ENCODE results near the gene LIME1.

LIME1 gene

DNA sequence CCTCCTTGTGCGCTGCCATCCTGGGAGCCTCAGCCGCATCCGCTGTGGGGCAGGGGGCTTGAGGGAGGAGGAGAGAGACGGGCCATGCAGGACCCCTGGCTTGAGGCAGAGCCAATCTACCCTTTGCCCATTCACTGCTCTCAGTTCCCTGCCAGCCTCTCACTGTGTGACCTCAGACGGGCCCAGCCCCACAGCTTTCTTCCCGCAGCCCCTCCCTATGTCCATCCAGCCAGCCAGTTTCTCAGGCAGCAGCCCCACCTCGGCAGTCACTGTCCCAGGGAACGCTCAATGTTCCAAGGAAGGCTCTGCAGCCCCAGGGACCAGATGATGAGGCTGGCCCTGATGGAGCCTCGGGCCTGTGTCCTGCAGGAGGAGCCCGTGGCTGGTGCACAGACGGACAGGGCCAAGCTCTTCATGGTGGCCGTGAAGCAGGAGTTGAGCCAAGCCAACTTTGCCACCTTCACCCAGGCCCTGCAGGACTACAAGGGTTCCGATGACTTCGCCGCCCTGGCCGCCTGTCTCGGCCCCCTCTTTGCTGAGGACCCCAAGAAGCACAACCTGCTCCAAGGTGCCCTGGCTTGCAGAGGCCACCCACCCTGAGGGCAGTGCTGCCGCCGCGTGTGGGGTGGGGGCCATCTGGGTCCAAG is 43.9 kb upstream of the LIME1 start:
- Histone ChIP-seq H3K27me3 (ENCODE audit: insufficient read depth, low read length) (no peaks in the 10 kb centered on the region), H3K4me1 (ENCODE audit: control insufficient read depth, insufficient read depth, low read length, unreplicated experiment) (peaks cover 12% of the 10 kb centered on the region), H3K4me3 (ENCODE audit: low read depth, low read length) (no peak overlapping the region), H2AFZ (ENCODE audit: low read length, unreplicated experiment) (no peak overlapping the region), H3K36me3 (ENCODE audit: insufficient read depth, low read length) (peaks cover 8% of the 10 kb centered on the region; the same call in 1 of the 2 replicates), H3K79me2 (ENCODE audit: control insufficient read depth, insufficient read depth, low read length, unreplicated experiment) (no peaks in the 10 kb centered on the region), H3K27ac (ENCODE audit: low read depth, low read length) (no peak overlapping the region)

DNA sequence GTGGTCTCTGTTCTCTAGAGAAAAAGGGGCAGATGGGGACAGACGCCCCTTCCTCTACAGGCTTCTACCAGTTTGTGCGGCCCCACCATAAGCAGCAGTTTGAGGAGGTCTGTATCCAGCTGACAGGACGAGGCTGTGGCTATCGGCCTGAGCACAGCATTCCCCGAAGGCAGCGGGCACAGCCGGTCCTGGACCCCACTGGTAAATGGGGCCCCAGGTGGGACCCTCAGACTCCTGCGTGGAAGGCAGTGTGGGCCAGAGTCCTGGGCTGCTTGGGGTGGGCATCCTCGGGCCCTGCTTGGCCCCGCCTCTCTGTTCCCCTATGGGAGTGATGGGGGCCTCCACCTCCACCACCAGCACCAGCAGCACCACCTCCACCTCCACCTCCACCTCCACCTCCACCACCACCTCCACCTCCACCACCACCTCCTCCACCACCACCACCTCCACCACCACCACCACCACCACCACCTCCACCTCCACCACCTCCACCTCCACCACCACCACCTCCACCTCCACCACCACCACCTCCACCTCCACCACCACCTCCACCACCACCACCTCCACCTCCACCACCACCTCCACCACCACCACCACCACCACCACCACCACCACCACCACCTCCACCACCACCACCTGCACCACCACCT is 43.3 kb upstream of the LIME1 start:
- Histone ChIP-seq H3K4me1 (ENCODE audit: control insufficient read depth, insufficient read depth, low read length, unreplicated experiment) (peaks cover 12% of the 10 kb centered on the region), H3K79me2 (ENCODE audit: control insufficient read depth, insufficient read depth, low read length, unreplicated experiment) (no peaks in the 10 kb centered on the region), H3K4me3 (ENCODE audit: low read depth, low read length) (no peak overlapping the region), H3K27ac (ENCODE audit: low read depth, low read length) (no peak overlapping the region), H3K27me3 (ENCODE audit: insufficient read depth, low read length) (no peaks in the 10 kb centered on the region), H2AFZ (ENCODE audit: low read length, unreplicated experiment) (no peak overlapping the region), H3K36me3 (ENCODE audit: insufficient read depth, low read length) (peaks cover 8% of the 10 kb centered on the region; the same call in 1 of the 2 replicates)

DNA sequence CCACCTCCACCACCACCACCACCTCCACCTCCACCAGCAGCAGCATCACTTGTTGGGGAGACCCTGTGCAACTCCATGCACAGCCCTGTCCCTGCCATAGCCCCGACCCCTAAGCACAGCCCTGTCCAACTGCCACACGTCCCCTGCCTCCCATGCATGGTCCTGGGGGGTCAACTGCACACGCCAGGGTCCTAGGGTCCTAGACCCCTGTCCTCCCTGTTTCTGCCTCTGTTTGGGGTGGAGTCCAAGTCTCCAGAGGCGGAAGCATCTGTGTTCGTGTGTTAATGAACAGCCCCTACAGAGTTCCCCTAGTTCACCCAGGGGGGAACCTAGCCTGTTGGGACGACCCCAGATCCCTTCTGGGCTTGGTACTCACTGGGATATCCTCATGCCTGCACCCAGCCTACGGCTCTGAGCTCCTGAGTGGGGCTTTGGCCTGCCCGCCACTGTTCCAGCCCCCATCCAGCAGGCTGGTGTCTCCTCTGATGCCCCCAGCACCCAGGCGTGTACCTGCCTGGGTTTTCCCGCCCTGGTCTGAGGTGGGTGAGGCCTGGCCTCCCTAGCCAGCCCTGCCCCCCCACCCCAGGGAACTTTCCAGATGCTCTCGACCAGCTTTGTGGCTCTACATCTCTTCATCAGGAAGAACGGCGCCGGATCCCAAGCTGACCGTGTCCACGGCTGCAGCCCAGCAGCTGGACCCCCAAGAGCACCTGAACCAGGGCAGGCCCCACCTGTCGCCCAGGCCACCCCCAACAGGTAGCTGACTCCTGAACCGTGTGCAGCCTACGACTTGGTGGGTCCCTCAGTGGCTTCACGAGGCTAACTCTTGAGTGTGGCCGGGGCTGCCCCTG is 42.5 kb upstream of the LIME1 start:
- peaks cover 18% of the 10 kb centered on the region for H3K4me1 ChIP-seq (ENCODE audit: control insufficient read depth, insufficient read depth, low read length, unreplicated experiment)
- H2AFZ ChIP-seq (ENCODE audit: low read length, unreplicated experiment) = no peak overlapping the region
- peaks cover 8% of the 10 kb centered on the region; the same call in 1 of the 2 replicates for H3K36me3 ChIP-seq (ENCODE audit: insufficient read depth, low read length)
- H3K27me3 ChIP-seq (ENCODE audit: insufficient read depth, low read length) = no peaks in the 10 kb centered on the region
- no peaks in the 10 kb centered on the region for H3K79me2 ChIP-seq (ENCODE audit: control insufficient read depth, insufficient read depth, low read length, unreplicated experiment)
- no peak overlapping the region for H3K27ac ChIP-seq (ENCODE audit: low read depth, low read length)
- no peak overlapping the region for H3K4me3 ChIP-seq (ENCODE audit: low read depth, low read length)

DNA sequence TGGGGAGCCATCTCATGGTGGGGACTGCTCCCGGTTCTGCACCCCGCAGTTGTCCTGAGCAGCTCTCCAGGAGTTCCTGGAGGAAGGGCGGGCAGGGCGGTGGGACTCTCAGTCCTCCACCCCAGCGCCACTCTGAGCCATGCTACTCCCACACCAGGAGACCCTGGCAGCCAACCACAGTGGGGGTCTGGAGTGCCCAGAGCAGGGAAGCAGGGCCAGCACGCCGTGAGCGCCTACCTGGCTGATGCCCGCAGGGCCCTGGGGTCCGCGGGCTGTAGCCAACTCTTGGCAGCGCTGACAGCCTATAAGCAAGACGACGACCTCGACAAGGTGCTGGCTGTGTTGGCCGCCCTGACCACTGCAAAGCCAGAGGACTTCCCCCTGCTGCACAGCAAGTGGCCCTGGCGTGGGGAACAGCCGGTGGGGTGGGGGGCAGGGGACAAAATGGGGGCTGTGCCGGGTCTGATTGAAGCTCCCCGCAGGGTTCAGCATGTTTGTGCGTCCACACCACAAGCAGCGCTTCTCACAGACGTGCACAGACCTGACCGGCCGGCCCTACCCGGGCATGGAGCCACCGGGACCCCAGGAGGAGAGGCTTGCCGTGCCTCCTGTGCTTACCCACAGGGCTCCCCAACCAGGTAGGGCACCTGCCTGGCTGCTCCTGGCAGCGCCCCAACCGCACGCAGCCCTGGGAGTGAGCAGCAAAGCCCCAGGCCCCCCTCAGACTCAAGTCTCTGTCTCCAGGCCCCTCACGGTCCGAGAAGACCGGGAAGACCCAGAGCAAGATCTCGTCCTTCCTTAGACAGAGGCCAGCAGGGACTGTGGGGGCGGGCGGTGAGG is 41.7 kb upstream of the LIME1 start:
- H3K36me3 ChIP-seq (ENCODE audit: insufficient read depth, low read length) = peaks cover 8% of the 10 kb centered on the region; the same call in 1 of the 2 replicates
- H3K4me1 ChIP-seq (ENCODE audit: control insufficient read depth, insufficient read depth, low read length, unreplicated experiment) = peaks cover 26% of the 10 kb centered on the region
- no peak overlapping the region for H3K4me3 ChIP-seq (ENCODE audit: low read depth, low read length)
- no peak overlapping the region for H3K27ac ChIP-seq (ENCODE audit: low read depth, low read length)
- no peaks in the 10 kb centered on the region for H3K79me2 ChIP-seq (ENCODE audit: control insufficient read depth, insufficient read depth, low read length, unreplicated experiment)
- no peaks in the 10 kb centered on the region for H3K27me3 ChIP-seq (ENCODE audit: insufficient read depth, low read length)
- no peak overlapping the region for H2AFZ ChIP-seq (ENCODE audit: low read length, unreplicated experiment)

DNA sequence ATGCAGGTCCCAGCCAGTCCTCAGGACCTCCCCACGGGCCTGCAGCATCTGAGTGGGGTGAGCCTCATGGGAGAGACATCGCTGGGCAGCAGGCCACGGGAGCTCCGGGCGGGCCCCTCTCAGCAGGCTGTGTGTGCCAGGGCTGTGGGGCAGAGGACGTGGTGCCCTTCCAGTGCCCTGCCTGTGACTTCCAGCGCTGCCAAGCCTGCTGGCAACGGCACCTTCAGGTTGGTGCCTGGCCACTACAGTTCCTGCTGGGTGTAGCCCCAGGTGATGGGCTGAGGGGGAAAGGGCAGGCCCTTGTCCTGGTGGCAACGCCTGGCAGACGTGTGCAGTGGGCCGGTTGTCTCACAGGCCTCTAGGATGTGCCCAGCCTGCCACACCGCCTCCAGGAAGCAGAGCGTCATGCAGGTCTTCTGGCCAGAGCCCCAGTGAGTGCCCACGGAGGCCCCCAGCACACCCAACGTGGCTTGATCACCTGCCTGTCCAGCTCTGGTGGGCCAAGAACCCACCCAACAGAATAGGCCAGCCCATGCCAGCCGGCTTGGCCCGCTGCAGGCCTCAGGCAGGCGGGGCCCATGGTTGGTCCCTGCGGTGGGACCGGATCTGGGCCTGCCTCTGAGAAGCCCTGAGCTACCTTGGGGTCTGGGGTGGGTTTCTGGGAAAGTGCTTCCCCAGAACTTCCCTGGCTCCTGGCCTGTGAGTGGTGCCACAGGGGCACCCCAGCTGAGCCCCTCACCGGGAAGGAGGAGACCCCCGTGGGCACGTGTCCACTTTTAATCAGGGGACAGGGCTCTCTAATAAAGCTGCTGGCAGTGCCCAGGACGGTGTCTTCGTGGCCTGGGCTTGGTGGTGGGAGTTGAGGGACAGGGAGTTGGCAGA is 40.8 kb upstream of the LIME1 start:
- Histone ChIP-seq H3K27me3 (ENCODE audit: insufficient read depth, low read length) (no peaks in the 10 kb centered on the region), H3K4me1 (ENCODE audit: control insufficient read depth, insufficient read depth, low read length, unreplicated experiment) (peaks cover 33% of the 10 kb centered on the region), H2AFZ (ENCODE audit: low read length, unreplicated experiment) (no peak overlapping the region), H3K4me3 (ENCODE audit: low read depth, low read length) (no peak overlapping the region), H3K27ac (ENCODE audit: low read depth, low read length) (no peak overlapping the region), H3K79me2 (ENCODE audit: control insufficient read depth, insufficient read depth, low read length, unreplicated experiment) (no peaks in the 10 kb centered on the region), H3K36me3 (ENCODE audit: insufficient read depth, low read length) (peaks cover 8% of the 10 kb centered on the region; the same call in 1 of the 2 replicates)

DNA sequence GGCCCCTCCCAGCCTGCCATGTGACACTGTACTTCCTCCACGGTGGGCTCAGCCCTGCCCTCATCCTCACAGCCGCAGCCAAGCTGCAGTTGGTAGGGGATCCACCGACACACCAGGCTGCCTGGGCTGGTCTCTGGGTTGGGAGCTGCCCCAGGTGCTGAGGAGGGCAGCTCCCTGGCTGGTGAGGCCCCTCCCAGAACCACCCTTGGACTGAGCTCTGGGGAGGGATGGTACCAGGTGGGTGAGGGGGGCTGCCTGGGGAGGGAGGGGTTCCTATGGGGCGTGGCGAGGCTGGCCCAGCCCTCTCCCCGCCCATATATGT is 40.2 kb upstream of the LIME1 start:
- peaks cover 8% of the 10 kb centered on the region; the same call in 1 of the 2 replicates for H3K36me3 ChIP-seq (ENCODE audit: insufficient read depth, low read length)
- H3K4me1 ChIP-seq (ENCODE audit: control insufficient read depth, insufficient read depth, low read length, unreplicated experiment) = peaks cover 36% of the 10 kb centered on the region
- no peak overlapping the region for H3K27ac ChIP-seq (ENCODE audit: low read depth, low read length)
- no peaks in the 10 kb centered on the region for H3K79me2 ChIP-seq (ENCODE audit: control insufficient read depth, insufficient read depth, low read length, unreplicated experiment)
- no peak overlapping the region for H3K4me3 ChIP-seq (ENCODE audit: low read depth, low read length)
- no peak overlapping the region for H2AFZ ChIP-seq (ENCODE audit: low read length, unreplicated experiment)
- H3K27me3 ChIP-seq (ENCODE audit: insufficient read depth, low read length) = no peaks in the 10 kb centered on the region

DNA sequence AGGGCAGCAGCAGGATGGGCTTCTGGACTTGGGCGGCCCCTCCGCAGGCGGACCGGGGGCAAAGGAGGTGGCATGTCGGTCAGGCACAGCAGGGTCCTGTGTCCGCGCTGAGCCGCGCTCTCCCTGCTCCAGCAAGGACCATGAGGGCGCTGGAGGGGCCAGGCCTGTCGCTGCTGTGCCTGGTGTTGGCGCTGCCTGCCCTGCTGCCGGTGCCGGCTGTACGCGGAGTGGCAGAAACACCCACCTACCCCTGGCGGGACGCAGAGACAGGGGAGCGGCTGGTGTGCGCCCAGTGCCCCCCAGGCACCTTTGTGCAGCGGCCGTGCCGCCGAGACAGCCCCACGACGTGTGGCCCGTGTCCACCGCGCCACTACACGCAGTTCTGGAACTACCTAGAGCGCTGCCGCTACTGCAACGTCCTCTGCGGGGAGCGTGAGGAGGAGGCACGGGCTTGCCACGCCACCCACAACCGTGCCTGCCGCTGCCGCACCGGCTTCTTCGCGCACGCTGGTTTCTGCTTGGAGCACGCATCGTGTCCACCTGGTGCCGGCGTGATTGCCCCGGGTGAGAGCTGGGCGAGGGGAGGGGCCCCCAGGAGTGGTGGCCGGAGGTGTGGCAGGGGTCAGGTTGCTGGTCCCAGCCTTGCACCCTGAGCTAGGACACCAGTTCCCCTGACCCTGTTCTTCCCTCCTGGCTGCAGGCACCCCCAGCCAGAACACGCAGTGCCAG is 39.7 kb upstream of the LIME1 start, which contains the start of gene TNFRSF6B:
TSS of gene TNFRSF6B (plus strand) at position 25 of the 729 bp plus-strand sequence. CDS start at position 141, 116 bp downstream.
- no peak within 1 kb of the TSS for H3K27ac ChIP-seq (ENCODE audit: low read depth, low read length)
- H3K4me3 ChIP-seq (ENCODE audit: low read depth, low read length) = no peak within 1 kb of the TSS
- no peak within 1 kb of the TSS for H2AFZ ChIP-seq (ENCODE audit: low read length, unreplicated experiment)
- peaks cover 36% of the 10 kb centered on the region for H3K4me1 ChIP-seq (ENCODE audit: control insufficient read depth, insufficient read depth, low read length, unreplicated experiment)
- H3K27me3 ChIP-seq (ENCODE audit: insufficient read depth, low read length) = no peaks in the 10 kb centered on the region
- peaks cover 8% of the 10 kb centered on the region; the same call in 1 of the 2 replicates for H3K36me3 ChIP-seq (ENCODE audit: insufficient read depth, low read length)
- H3K79me2 ChIP-seq (ENCODE audit: control insufficient read depth, insufficient read depth, low read length, unreplicated experiment) = no peaks in the 10 kb centered on the region

DNA sequence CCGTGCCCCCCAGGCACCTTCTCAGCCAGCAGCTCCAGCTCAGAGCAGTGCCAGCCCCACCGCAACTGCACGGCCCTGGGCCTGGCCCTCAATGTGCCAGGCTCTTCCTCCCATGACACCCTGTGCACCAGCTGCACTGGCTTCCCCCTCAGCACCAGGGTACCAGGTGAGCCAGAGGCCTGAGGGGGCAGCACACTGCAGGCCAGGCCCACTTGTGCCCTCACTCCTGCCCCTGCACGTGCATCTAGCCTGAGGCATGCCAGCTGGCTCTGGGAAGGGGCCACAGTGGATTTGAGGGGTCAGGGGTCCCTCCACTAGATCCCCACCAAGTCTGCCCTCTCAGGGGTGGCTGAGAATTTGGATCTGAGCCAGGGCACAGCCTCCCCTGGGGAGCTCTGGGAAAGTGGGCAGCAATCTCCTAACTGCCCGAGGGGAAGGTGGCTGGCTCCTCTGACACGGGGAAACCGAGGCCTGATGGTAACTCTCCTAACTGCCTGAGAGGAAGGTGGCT is 39.1 kb upstream of the LIME1 start:
- Histone ChIP-seq H3K79me2 (ENCODE audit: control insufficient read depth, insufficient read depth, low read length, unreplicated experiment) (no peaks in the 10 kb centered on the region), H2AFZ (ENCODE audit: low read length, unreplicated experiment) (no peak overlapping the region), H3K36me3 (ENCODE audit: insufficient read depth, low read length) (peaks cover 8% of the 10 kb centered on the region; the same call in 1 of the 2 replicates), H3K27ac (ENCODE audit: low read depth, low read length) (peak overlapping the region; percentile 97; the same call in 1 of the 2 replicates), H3K27me3 (ENCODE audit: insufficient read depth, low read length) (no peaks in the 10 kb centered on the region), H3K4me1 (ENCODE audit: control insufficient read depth, insufficient read depth, low read length, unreplicated experiment) (peaks cover 36% of the 10 kb centered on the region), H3K4me3 (ENCODE audit: low read depth, low read length) (no peak overlapping the region)
